Measurements from ENCODE around the gene MEI4.

- TF ChIP-seq CTCF (IDR thresholded peaks at IDR 0.05) (no peak), POLR2AphosphoS5 (IDR thresholded peaks at IDR 0.05; ENCODE audit: insufficient read depth in 1 of 2, low read depth in 1 of 2) (no peak), POLR2A (IDR thresholded peaks at IDR 0.05) (no peak)
Observed at GRCh38 chr6:77930382-77930781, 277.5 kb downstream of the MEI4 start.
